ENCODE data around the gene KCNT1.

KCNT1 gene

GRCh38 chr9:135822374-135822755 lies 120.4 kb downstream of the KCNT1 start:
- DNase-seq (ENCODE audit: low spot score): no peak

DNA sequence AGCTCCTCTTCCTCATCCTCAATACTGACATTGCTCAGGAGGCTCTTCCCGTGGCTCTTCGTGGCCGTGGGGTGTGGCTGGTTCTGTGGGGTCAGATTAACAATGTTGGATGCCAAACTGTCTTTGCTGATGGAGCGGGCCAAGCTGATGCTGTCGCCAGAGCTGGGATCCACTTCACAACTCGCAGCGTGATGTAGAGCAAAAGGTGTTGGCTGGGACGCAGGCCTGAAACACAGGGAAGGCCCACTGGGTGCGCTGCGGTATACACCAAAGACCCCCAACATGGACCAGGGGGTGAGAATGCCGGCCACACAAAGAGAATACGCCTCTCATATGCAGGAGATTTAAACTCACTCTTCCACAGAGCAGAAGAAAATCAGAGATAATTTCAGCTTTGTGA lies 121.1 kb downstream of the KCNT1 start:
- DNase-seq (ENCODE audit: low spot score): no peak

DNA sequence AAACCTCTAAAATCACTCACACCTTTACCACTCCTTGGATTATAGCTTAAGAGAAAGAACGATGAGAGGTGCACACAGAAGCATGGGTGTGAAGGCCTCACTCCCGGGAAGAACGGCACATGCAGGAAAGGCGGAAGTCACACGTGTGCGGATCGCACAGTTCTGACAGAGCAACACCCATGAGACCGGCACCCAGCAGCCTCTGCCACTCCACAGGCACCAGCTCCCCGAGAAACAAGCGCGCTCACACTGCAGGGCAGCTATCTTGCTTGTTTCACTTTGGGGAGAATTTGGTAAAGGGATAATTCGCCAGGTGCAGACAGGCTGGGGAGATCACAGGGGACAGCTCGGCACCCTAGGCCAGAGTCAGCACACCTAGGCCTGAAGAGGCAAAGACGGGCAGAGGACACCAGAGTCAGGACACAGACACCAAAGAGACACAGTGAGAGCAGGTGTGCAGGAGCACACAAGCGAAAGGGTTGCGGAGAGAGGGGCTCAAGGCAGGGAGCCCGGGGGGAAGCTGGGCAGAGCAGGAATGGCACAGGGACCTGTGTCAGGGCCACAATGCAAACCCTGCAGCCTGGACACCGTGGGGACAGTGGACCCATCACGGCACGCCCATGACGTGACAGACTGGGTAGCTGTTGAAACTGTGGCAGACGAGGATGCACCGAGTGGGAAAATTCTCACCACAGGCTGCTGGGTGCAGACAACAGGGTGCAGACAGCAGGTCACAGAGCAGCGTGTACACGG lies 123.6 kb downstream of the KCNT1 start:
- DNase-seq (ENCODE audit: low spot score): no peak

DNA sequence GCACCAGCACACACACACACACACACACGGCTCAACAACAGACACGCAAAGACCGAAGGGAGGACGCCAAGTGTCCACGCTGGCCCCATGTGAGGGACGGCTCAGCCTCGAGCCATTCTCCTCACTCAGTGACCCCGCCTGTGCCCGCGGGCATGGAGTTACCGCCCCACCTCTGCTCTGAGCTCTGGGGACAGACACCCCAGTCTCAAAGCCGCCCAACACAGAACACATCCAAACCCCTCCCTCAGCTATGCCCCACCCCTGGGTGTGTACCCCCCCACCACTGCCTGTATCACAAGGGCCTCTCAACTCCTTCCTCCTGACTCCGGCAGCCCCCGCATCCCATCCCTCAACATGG lies 124.2 kb downstream of the KCNT1 start:
- no peak for DNase-seq (ENCODE audit: low spot score)

- DNase-seq (ENCODE audit: low spot score): no peak
Observed at GRCh38 chr9:135827301-135827700, 125.3 kb downstream of the KCNT1 start.

DNA sequence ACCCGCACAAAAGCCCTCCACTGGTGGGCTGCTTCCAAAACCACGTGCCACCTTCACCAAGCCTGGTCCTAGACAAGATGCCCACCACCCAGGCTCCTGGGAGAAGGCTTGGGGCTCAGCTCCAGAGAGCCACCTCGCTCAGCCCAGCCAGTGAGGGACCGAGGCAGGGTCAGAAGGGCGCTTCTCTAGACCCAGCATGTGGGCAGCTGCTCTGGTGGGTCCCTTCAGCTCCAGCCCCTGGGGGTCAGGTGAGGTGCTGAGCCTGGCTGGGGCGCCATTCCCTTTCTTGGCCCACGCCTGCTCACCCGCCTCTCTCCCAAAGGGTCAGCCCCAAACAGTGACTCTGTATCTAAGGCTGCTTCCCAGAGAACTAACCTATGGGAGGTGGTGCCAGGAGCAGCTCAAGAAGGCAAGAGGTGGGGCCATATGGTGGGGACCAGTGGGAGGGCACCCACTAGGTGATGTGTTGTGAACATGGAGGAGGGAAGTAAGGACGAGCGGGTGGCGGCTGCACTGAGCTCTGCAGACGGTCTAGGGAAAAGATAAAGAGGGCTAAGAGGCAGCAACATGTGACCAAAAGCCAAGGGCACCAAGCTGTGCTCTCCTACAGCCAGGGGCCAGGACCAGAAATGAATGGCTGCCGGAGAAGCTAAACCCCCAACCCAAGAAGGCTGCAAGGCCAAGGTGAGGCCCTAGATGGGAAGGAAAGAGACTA lies 126.0 kb downstream of the KCNT1 start:
- no peak for DNase-seq (ENCODE audit: low spot score)

- DNase-seq (ENCODE audit: low spot score): no peak
Observed at GRCh38 chr9:135828656-135829055, 126.7 kb downstream of the KCNT1 start.

DNA sequence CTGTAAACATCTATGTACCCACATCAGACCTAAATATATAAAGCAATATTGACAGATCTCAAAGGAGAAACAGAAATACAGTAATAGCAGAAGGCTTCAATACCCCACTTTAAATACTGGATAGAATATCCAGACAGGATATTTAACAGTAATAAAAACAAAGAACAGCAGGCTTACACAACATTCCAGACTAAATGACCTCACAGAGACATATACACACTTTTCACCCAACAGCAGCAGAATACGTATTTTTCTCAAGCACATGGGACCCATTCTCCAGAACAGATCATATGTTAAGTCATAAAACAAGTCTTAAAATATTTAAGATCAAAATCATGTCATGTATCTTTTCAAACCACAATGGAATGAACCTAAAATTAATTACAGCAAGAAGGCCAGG lies 128.5 kb downstream of the KCNT1 start:
- no peak for DNase-seq (ENCODE audit: low spot score)

DNA sequence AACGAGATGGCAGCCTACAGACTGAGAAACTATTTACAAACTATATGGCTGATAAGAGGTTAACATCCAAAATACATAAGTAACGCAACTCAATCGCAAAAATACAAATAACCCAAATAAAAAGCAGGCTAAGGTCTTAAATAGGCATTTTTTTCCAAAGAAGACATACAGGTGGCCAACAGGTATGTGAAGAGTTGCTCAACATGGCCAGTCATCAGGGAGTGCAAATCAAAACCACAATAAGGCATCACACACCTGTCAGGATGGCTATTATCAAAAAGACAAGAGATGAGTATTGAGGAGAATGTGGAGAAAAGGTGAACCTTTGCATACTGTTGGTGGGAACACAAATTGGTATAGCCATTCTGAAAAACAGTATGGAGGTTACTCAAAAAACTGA lies 131.9 kb downstream of the KCNT1 start:
- no peak for DNase-seq (ENCODE audit: low spot score)

DNA sequence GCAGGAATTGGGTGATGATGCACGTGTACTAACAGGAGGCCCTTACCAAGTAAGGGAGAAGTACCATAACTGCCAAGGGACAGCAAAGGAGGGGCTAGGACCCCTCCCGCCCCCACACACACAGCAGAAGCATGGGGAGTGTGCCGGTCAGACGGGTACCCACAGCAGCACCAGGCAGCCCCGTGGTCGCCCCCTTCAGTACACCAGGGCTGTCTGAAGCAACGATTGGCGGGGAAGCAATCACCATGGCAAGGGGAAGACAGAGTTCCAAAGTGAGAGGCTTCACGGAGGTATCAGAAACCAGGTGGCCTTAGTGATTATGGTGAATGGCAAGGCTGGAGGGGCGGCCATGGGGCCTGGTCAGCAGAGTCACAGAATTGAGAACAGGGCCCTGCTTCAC lies 133.1 kb downstream of the KCNT1 start:
- DNase-seq (ENCODE audit: low spot score): no peak

- no peak for DNase-seq (ENCODE audit: low spot score)
Observed at GRCh38 chr9:135839516-135839915, 137.5 kb downstream of the KCNT1 start.

- DNase-seq (ENCODE audit: low spot score): no peak
Observed at GRCh38 chr9:135840107-135840506, 138.1 kb downstream of the KCNT1 start.

DNA sequence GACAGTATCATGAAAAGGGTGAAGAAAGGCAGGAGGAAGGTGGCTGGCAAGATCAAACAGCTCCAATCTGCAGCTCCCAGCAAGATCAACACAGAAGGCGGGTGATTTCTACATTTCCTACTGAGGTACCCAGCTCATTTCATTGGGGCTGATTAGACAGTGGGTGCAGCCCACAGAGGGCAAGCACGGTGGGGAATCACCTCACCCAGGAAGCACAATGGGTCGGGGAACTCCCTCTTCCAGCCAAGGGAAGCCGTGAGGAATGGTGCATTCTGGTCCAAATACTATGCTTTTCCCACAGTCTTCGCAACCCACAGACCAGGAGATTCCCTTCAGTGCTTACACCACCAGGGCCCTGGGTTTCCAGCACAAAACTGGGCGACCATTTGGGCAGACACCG lies 138.6 kb downstream of the KCNT1 start:
- no peak for DNase-seq (ENCODE audit: low spot score)
